NCI-H526 treated with DMSO at 0.1 percent for 48 hours (cell line): ENCODE data around the gene CARS1.
"Not testable (repeated sequence)": the region's sequence is repeated elsewhere in the genome, so short reads cannot be mapped to it uniquely, and the experiment has no call there.

ENCODE experiments used
- DNase-seq: peaks from one replicate; lab custom pipeline; 2025; lab: John Stamatoyannopoulos, UW

The CARS1 gene

GRCh38 chr11:3089236-3090061 lies 32.2 kb upstream of the CARS1 start:
- DNase-seq = no peak

- DNase-seq = no peak
These were observed 31.6 kb upstream of the CARS1 start for GRCh38 chr11:3088806-3089205.

- no peak for DNase-seq
These were observed 30.9 kb upstream of the CARS1 start for GRCh38 chr11:3087821-3088800.

- no peak for DNase-seq
These were observed 30.1 kb upstream of the CARS1 start for GRCh38 chr11:3087373-3087772.

- DNase-seq = no peak
These were observed 29.5 kb upstream of the CARS1 start for GRCh38 chr11:3086671-3087150.

GRCh38 chr11:3086114-3086513 lies 28.9 kb upstream of the CARS1 start:
- no peak for DNase-seq

GRCh38 chr11:3085052-3085451 lies 27.8 kb upstream of the CARS1 start:
- no peak for DNase-seq

- no peak for DNase-seq
These were observed 26.1 kb upstream of the CARS1 start for GRCh38 chr11:3083321-3083720.

GRCh38 chr11:3081386-3081751 lies 24.1 kb upstream of the CARS1 start:
- DNase-seq = no peak

- no peak for DNase-seq
These were observed 23.6 kb upstream of the CARS1 start for GRCh38 chr11:3080733-3081385.

GRCh38 chr11:3080104-3080503 lies 22.9 kb upstream of the CARS1 start:
- no peak for DNase-seq

- no peak for DNase-seq
These were observed 20.7 kb upstream of the CARS1 start for GRCh38 chr11:3077846-3078440.

- no peak for DNase-seq
These were observed 20.1 kb upstream of the CARS1 start for GRCh38 chr11:3077189-3077836.

- no peak for DNase-seq
These were observed 17.8 kb upstream of the CARS1 start for GRCh38 chr11:3074912-3075589.

- peak; percentile 34 for DNase-seq
These were observed 15.8 kb upstream of the CARS1 start for GRCh38 chr11:3073029-3073435.

- DNase-seq = no peak
These were observed 12.2 kb upstream of the CARS1 start for GRCh38 chr11:3069425-3069824.

GRCh38 chr11:3066308-3066707 lies 9.1 kb upstream of the CARS1 start:
- not testable (repeated sequence) for DNase-seq

GRCh38 chr11:3064709-3065108 lies 7.5 kb upstream of the CARS1 start:
- DNase-seq = not testable (repeated sequence)

- not testable (repeated sequence) for DNase-seq
These were observed 6.7 kb upstream of the CARS1 start for GRCh38 chr11:3063876-3064275.

- DNase-seq = not testable (repeated sequence)
These were observed 6.2 kb upstream of the CARS1 start for GRCh38 chr11:3063432-3063831.
